Mesenchymal stem cell (in vitro differentiated cells and primary cell): ENCODE data around the gene PXMP4.

Experiments used
- DNase-seq: peaks from one replicate; pipeline ENCODE4 v3.0.0-alpha.2; 2013
- H2AFZ ChIP-seq: one replicate; pipeline ENCODE4 v1.6.1; 2013; ENCODE audit warnings: low read depth, mild to moderate bottlenecking, control low read depth, inconsistent platforms, low read length, moderate library complexity
- H2AK5ac ChIP-seq: 2 replicates; pipeline ENCODE4 v1.6.1; 2013; ENCODE audit warnings: low read length, moderate library complexity, mild to moderate bottlenecking, inconsistent platforms; ENCODE audit not compliant: severe bottlenecking
- H2BK120ac ChIP-seq: one replicate; pipeline ENCODE4 v1.6.1; 2013; ENCODE audit warnings: low read depth, mild to moderate bottlenecking, inconsistent platforms, low read length, moderate library complexity
- H2BK12ac ChIP-seq, 2 experiments: one replicate each; pipeline ENCODE4 v1.6.1; 2013; ENCODE audit warnings: inconsistent platforms in 2 of 2, low read length in 2 of 2, mild to moderate bottlenecking in 2 of 2, moderate library complexity in 2 of 2, control low read depth in 1 of 2
- H2BK15ac ChIP-seq: one replicate; pipeline ENCODE4 v1.6.1; 2013; ENCODE audit warnings: mild to moderate bottlenecking, low read depth, inconsistent platforms; ENCODE audit not compliant: poor library complexity, severe bottlenecking
- H2BK5ac ChIP-seq: 2 replicates; pipeline ENCODE4 v1.6.1; 2013; ENCODE audit warnings: low read depth, mild to moderate bottlenecking, low read length, control low read depth, inconsistent platforms; ENCODE audit not compliant: poor library complexity, severe bottlenecking
- H3K14ac ChIP-seq, 2 experiments: one replicate each; pipeline ENCODE4 v1.6.1; 2013; ENCODE audit warnings: inconsistent platforms in 2 of 2, low read length in 2 of 2, control low read depth in 1 of 2, mild to moderate bottlenecking in 1 of 2, moderate library complexity in 1 of 2
- H3K18ac ChIP-seq, 2 experiments: one replicate each; pipeline ENCODE4 v1.6.1; 2013; ENCODE audit warnings: inconsistent platforms in 2 of 2, low read length in 2 of 2, control low read depth in 1 of 2, low read depth in 1 of 2, mild to moderate bottlenecking in 1 of 2
- H3K23ac ChIP-seq, 2 experiments: one replicate each; pipeline ENCODE4 v1.6.1; 2013; ENCODE audit warnings: inconsistent platforms in 2 of 2, low read length in 2 of 2, mild to moderate bottlenecking in 2 of 2, moderate library complexity in 2 of 2, control low read depth in 1 of 2
- H3K27ac ChIP-seq: 2 replicates; pipeline ENCODE4 v1.5.1; 2013; ENCODE audit warnings: mild to moderate bottlenecking, moderate library complexity, low read length, control low read depth, inconsistent platforms; ENCODE audit not compliant: poor library complexity, severe bottlenecking
- H3K27me3 ChIP-seq, 2 experiments: 2 replicates each; pipeline versions ENCODE4 v1.6.1 to v1.7.0; 2013; ENCODE audit warnings: low read length in 2 of 2, mild to moderate bottlenecking in 2 of 2, moderate library complexity in 2 of 2, control low read depth in 1 of 2, inconsistent platforms in 1 of 2; ENCODE audit not compliant: control insufficient read depth in 1 of 2, insufficient read depth in 1 of 2
- H3K36me3 ChIP-seq, 2 experiments: 2 replicates each; pipeline versions ENCODE4 v1.6.1 to v1.7.0; 2013; ENCODE audit warnings: low read length in 2 of 2, control low read depth in 1 of 2, inconsistent platforms in 1 of 2, low read depth in 1 of 2, mild to moderate bottlenecking in 1 of 2; ENCODE audit not compliant: insufficient read depth in 2 of 2, control insufficient read depth in 1 of 2
- H3K4ac ChIP-seq, 2 experiments: one replicate each; pipeline ENCODE4 v1.6.1; 2013; ENCODE audit warnings: inconsistent platforms in 2 of 2, low read length in 2 of 2, mild to moderate bottlenecking in 2 of 2, moderate library complexity in 2 of 2, control low read depth in 1 of 2, low read depth in 1 of 2
- H3K4me1 ChIP-seq: 2 replicates; pipeline ENCODE4 v1.6.1; 2013; ENCODE audit warnings: low read depth, low read length, control low read depth; ENCODE audit not compliant: control insufficient read depth, insufficient read depth
- H3K4me2 ChIP-seq: 2 replicates; pipeline ENCODE4 v1.6.1; 2013; ENCODE audit warnings: low read length, mild to moderate bottlenecking, inconsistent platforms; ENCODE audit not compliant: poor library complexity, severe bottlenecking
- H3K4me3 ChIP-seq, 2 experiments: 2 replicates each; pipeline versions ENCODE4 v1.5.1 to v1.7.0; 2013; ENCODE audit warnings: low read length in 2 of 2, mild to moderate bottlenecking in 2 of 2, control low read depth in 1 of 2, low read depth in 1 of 2; ENCODE audit not compliant: insufficient read depth in 1 of 2
- H3K79me1 ChIP-seq: replicated peaks from 2 replicates; pipeline ENCODE4 v1.6.1; 2013; ENCODE audit warnings: mild to moderate bottlenecking, control low read depth, low read length, inconsistent platforms; ENCODE audit not compliant: poor library complexity, severe bottlenecking
- H3K9ac ChIP-seq: 2 replicates; pipeline ENCODE4 v1.7.0; 2013; ENCODE audit warnings: mild to moderate bottlenecking, low read length, moderate library complexity
- H3K9me3 ChIP-seq: 2 replicates; pipeline ENCODE4 v1.7.0; 2013; ENCODE audit warnings: mild to moderate bottlenecking, low read length; ENCODE audit not compliant: control insufficient read depth
- H4K8ac ChIP-seq: one replicate; pipeline ENCODE4 v1.6.1; 2013; ENCODE audit warnings: inconsistent platforms, mild to moderate bottlenecking, low read length, moderate library complexity
- H4K91ac ChIP-seq: one replicate; pipeline ENCODE4 v1.6.1; 2013; ENCODE audit warnings: mild to moderate bottlenecking, low read length, inconsistent platforms
- WGBS: methylation state at CpG from one replicate; pipeline ENCODE4 v1.1.7; 2013; ENCODE audit warnings: mixed read lengths; 5-methylcytosine and 5-hydroxymethylcytosine counted together

The PXMP4 gene

DNA sequence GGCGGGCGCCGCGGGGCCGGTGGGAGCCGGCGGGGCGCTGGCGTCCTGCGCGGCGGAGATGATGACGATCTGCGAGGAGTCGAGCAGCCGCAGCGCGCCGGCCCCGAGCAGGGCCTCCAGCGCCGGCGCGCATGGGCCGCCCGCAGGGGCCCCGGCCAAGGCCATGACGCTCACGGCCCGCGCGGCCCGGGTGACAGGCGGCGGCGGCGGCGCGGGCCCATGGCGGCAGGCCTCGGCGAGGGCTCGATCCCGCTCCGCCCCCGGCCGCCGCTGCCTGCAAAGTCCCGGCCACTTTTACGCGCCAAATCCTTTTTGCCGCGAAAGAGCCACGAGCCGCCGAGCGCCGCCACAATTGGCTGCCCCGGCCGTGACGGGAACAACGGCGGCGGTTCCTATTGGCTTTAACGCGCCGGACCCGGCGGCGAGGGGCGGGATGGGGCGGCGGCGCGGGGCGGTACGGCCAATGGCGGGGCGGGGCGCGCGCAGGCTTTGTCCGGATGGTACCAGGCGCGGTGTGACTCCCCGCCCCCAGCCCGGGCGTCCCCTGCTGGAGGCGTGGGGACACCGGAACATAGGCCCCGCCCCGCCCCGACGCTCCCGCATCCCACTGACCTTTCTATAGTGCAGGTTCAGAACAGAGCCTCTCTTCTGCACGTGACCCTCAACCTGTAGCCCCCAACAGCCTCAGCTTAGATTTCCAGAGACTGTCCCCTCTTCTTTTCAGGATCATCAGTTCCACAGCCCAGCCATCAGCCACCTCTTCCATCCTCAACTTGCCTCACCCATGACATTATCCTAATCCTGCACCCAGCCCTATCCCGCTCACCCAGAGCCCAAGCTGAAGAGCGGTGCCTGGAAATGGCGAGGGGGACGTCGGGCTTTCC, 33.8 kb downstream of the PXMP4 start, which contains the start of gene E2F1:
E2F1 (minus strand) TSS at position 286 of the 884 bp plus-strand sequence; CDS start at position 165, 121 bp downstream.
- Histone ChIP-seq H2BK5ac (no peak within 1 kb of the TSS), H3K14ac (no peak within 1 kb of the TSS), H2BK120ac (no peak within 1 kb of the TSS), H3K79me1 (peaks cover 11% of the 10 kb centered on the region), H2BK12ac (peak within 1 kb of the TSS; percentile 44 to 45), H3K4me3 (peak within 1 kb of the TSS; percentile 65 to 80), H3K27me3 (no peaks in the 10 kb centered on the region), H2BK15ac (peak within 1 kb of the TSS; percentile 36), H3K27ac (no peak within 1 kb of the TSS), H3K9me3 (no peaks in the 10 kb centered on the region), H3K36me3 (no peaks in the 10 kb centered on the region), H2AK5ac (no peak within 1 kb of the TSS), H3K4me1 (peaks cover 21% of the 10 kb centered on the region), H4K91ac (no peak within 1 kb of the TSS), H3K9ac (peak within 1 kb of the TSS; percentile 81), H3K23ac (no peak within 1 kb of the TSS), H4K8ac (peak within 1 kb of the TSS; percentile 78), H2AFZ (peak within 1 kb of the TSS; percentile 67), H3K4me2 (peak within 1 kb of the TSS; percentile 94), H3K4ac (peak within 1 kb of the TSS in 1 of 2 experiments; percentile 51), H3K18ac (peak within 1 kb of the TSS; percentile 49 to 82)
- peak; percentile 94 for DNase-seq
- WGBS: 5% methylated on average over 80 of the region's 101 CpGs

GRCh38 chr20:33685328-33686099, 34.6 kb downstream of the PXMP4 start:
- no peak overlapping the region for H2BK15ac ChIP-seq
- no peak overlapping the region for H2BK120ac ChIP-seq
- H3K9me3 ChIP-seq: no peaks in the 10 kb centered on the region
- peak overlapping the region in 1 of 2 experiments; percentile 49 for H3K18ac ChIP-seq
- no peak overlapping the region for H2AK5ac ChIP-seq
- peak; percentile 21 for DNase-seq
- no peak overlapping the region for H2BK5ac ChIP-seq
- 2% methylated on average over 19 of the region's 53 CpGs for WGBS
- peaks cover 11% of the 10 kb centered on the region for H3K79me1 ChIP-seq
- no peaks in the 10 kb centered on the region for H3K27me3 ChIP-seq
- peaks cover 18% of the 10 kb centered on the region for H3K4me1 ChIP-seq
- peak overlapping the region; percentile 94 for H3K4me2 ChIP-seq
- H2AFZ ChIP-seq: peak overlapping the region; percentile 67
- no peak overlapping the region for H4K8ac ChIP-seq
- no peak overlapping the region for H3K27ac ChIP-seq
- peak overlapping the region in 1 of 2 experiments; percentile 45 for H2BK12ac ChIP-seq
- no peak overlapping the region for H3K23ac ChIP-seq
- H3K4ac ChIP-seq: peak overlapping the region in 1 of 2 experiments; percentile 51
- H3K36me3 ChIP-seq: no peaks in the 10 kb centered on the region
- peak overlapping the region; percentile 81 for H3K9ac ChIP-seq
- no peak overlapping the region for H4K91ac ChIP-seq
- H3K14ac ChIP-seq: no peak overlapping the region
- peak overlapping the region; percentile 65 to 80 for H3K4me3 ChIP-seq

DNA sequence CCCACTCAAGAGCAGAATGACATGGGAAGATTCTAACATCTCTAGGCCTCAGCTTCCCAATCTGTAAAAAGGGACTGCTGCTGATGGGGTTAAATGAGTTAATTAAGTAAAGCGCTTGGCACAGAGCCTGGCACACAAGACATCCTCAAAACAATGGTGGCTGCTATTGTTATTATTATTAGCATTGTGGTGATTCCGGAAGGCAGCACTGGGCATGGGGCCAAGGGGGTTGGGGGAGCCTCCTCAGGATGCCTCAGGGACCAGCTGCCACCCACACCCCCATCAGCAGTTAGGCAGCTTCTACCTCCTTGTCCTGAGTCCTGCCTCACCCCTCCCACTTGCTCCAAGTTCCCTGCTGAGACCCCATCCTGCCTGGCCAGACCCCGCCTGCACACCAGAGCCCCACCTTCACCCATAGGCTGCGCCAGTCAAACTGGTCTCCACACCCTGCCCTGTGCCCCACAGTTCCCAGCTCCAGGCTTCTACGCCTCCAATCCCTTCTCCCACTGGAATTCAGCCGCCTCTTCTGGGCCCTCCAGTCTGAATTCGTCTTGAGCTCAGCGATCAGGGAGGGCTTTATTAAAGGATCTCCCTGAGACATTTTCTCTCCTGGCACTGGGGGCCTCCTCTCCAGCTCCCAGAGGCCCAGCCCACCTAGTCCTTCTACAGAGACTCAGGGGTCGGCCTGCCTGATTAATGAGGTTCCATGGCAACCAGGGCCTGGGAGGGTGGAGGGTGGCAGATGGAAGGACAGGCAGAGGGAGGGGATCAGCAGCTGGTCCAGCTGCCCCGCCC, 35.4 kb downstream of the PXMP4 start:
- no peaks in the 10 kb centered on the region for H3K27me3 ChIP-seq
- no peak overlapping the region for H2AK5ac ChIP-seq
- H4K8ac ChIP-seq: no peak overlapping the region
- DNase-seq: no peak
- no peak overlapping the region for H3K27ac ChIP-seq
- H4K91ac ChIP-seq: no peak overlapping the region
- H2BK15ac ChIP-seq: no peak overlapping the region
- peak overlapping the region; percentile 81 for H3K9ac ChIP-seq
- peak overlapping the region in 1 of 2 experiments; percentile 30 for H3K18ac ChIP-seq
- 37% methylated on average over 10 of the region's 10 CpGs for WGBS
- no peak overlapping the region for H3K4ac ChIP-seq
- peaks cover 0 to 2% of the 10 kb centered on the region in 2 experiments for H3K36me3 ChIP-seq
- no peak overlapping the region for H2BK120ac ChIP-seq
- H3K9me3 ChIP-seq: no peaks in the 10 kb centered on the region
- no peak overlapping the region for H3K14ac ChIP-seq
- H2BK12ac ChIP-seq: peak overlapping the region in 1 of 2 experiments; percentile 45
- H3K79me1 ChIP-seq: peaks cover 16% of the 10 kb centered on the region
- no peak overlapping the region for H3K4me2 ChIP-seq
- peaks cover 22% of the 10 kb centered on the region for H3K4me1 ChIP-seq
- H2AFZ ChIP-seq: peak overlapping the region; percentile 66
- no peak overlapping the region for H3K23ac ChIP-seq
- no peak overlapping the region for H2BK5ac ChIP-seq
- H3K4me3 ChIP-seq: peak overlapping the region in 1 of 2 experiments; percentile 80
